Thoracic aorta (tissue), 2 donors: Measurements from ENCODE around the gene HTRA2. TPM values are rescaled to one million over a fixed set of nuclear protein-coding genes. Genes with fewer than 3 reads are reported as not detected.

ENCODE experiments used
- ATAC-seq: fragments of 150-250 bp; one replicate; pipeline ENCODE4 v1.8.0; 2017; ENCODE audit warnings: low read depth; ENCODE audit not compliant: insufficient number of reproducible peaks, low FRiP score
- DNase-seq: peaks from one replicate; pipeline ENCODE4 v3.0.0-alpha.2; 2020; ENCODE audit warnings: low spot score
- H3K27ac ChIP-seq, 2 donors: fragments of 200-600 bp; sonication (generic); 1 replicate in 1 of 2; 2 replicates in 1 of 2; pipeline ENCODE4 v1.5.1; 2016; ENCODE audit warnings: mild to moderate bottlenecking in 2 of 2, moderate library complexity in 2 of 2
- H3K27me3 ChIP-seq: fragments of 200-600 bp; sonication (generic); replicated peaks from 2 replicates; pipeline ENCODE4 v1.6.0; 2016; ENCODE audit warnings: mild to moderate bottlenecking; ENCODE audit not compliant: insufficient read depth
- H3K36me3 ChIP-seq: fragments of 200-600 bp; sonication (generic); one replicate; pipeline ENCODE4 v1.5.1; 2016
- H3K4me1 ChIP-seq, 2 donors: fragments of 200-600 bp; sonication (generic); 1 replicate in 1 of 2; 2 replicates in 1 of 2; pipeline versions ENCODE4 v1.5.1 to v1.6.0; 2016; ENCODE audit warnings: low read depth in 2 of 2, mild to moderate bottlenecking in 1 of 2; ENCODE audit not compliant: control insufficient read depth in 1 of 2
- H3K4me3 ChIP-seq: fragments of 200-600 bp; sonication (generic); 2 replicates; pipeline ENCODE4 v1.5.1; 2016; ENCODE audit warnings: mild to moderate bottlenecking
- H3K9me3 ChIP-seq: fragments of 200-600 bp; sonication (generic); 2 replicates; pipeline ENCODE4 v1.5.1; 2016
- total RNA-seq, 2 donors: library from RNA; depleted of rRNA; stranded (reverse); fragments of >200 nt; gene quantifications; one replicate each; pipeline versions ENCODE4 v1.1.0 to v1.2.3, GENCODE V29; 2016
- TF ChIP-seq, protein P1 (sequence below): fragments of 200-600 bp; sonication (generic); IDR thresholded peaks from one replicate; pipeline ENCODE4 v1.5.1; 2019; ENCODE audit warnings: antibody characterized with exemption

Gene HTRA2
- total RNA-seq, 2 donors from 2014 or later = 34.9 to 35.6 TPM

DNA sequence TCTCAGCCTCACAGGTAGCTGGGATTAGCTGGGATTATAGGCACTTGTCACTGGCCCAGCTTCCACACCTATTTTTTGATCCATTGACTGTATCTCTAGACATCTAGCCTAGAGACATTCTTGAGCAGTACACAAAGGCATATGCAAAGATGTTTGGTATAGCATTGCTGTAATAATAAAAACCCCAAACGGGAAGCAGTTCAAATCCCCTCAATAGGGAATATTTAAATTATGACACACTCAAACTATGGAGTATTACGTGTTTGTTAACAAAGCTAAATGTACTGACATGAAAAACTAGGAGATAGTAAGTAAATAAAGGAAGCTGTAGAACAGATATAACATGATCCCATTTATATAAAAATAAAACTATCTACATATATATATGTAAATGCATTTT lies 52.5 kb downstream of the HTRA2 start:
- no peaks in the 10 kb centered on the region for H3K36me3 ChIP-seq
- H3K4me3 ChIP-seq = no peak overlapping the region
- TF ChIP-seq, protein P1, sequence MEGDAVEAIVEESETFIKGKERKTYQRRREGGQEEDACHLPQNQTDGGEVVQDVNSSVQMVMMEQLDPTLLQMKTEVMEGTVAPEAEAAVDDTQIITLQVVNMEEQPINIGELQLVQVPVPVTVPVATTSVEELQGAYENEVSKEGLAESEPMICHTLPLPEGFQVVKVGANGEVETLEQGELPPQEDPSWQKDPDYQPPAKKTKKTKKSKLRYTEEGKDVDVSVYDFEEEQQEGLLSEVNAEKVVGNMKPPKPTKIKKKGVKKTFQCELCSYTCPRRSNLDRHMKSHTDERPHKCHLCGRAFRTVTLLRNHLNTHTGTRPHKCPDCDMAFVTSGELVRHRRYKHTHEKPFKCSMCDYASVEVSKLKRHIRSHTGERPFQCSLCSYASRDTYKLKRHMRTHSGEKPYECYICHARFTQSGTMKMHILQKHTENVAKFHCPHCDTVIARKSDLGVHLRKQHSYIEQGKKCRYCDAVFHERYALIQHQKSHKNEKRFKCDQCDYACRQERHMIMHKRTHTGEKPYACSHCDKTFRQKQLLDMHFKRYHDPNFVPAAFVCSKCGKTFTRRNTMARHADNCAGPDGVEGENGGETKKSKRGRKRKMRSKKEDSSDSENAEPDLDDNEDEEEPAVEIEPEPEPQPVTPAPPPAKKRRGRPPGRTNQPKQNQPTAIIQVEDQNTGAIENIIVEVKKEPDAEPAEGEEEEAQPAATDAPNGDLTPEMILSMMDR = no peak
- H3K27ac ChIP-seq = no peak overlapping the region
- ATAC-seq = no peak
- DNase-seq = no peak
- no peaks in the 10 kb centered on the region for H3K9me3 ChIP-seq
- H3K27me3 ChIP-seq = no peaks in the 10 kb centered on the region
- peaks cover 0 to 14% of the 10 kb centered on the region in 2 donors for H3K4me1 ChIP-seq

Other genes starting within 250 kb of the HTRA2 start
- gene SLC4A5, start 186.5 kb upstream of the HTRA2 start, total RNA-seq = 1 to 10 TPM; 2.2 to 9.5 TPM
- gene DCTN1, start 149.6 kb upstream of the HTRA2 start, total RNA-seq = 100 to 1,000 TPM; 123 to 332 TPM
- gene C2orf81, start 108.3 kb upstream of the HTRA2 start, total RNA-seq = 1 to 10 TPM; 1.7 to 1.9 TPM
- gene WDR54, start 108.2 kb upstream of the HTRA2 start, total RNA-seq = 1 to 10 TPM; 6.1 to 6.2 TPM
- gene RTKN, start 88.0 kb upstream of the HTRA2 start, total RNA-seq = 10 to 100 TPM; 23.2 to 25.6 TPM
- gene INO80B, start 74.8 kb upstream of the HTRA2 start, total RNA-seq = 10 to 100 TPM; 15.4 to 17.8 TPM
- 10 to 100 TPM; 27.4 to 47.1 TPM for gene WBP1, start 71.5 kb upstream of the HTRA2 start, total RNA-seq
- gene MOGS, start 64.6 kb upstream of the HTRA2 start, total RNA-seq = 10 to 100 TPM; 42.0 to 55.9 TPM
- 10 to 100 TPM; 14.6 to 40.8 TPM for gene MRPL53, start 57.3 kb upstream of the HTRA2 start, total RNA-seq
- gene CCDC142, start 46.9 kb upstream of the HTRA2 start, total RNA-seq = 10 to 100 TPM; 31.5 to 43.4 TPM
- 10 to 100 TPM; 37.9 to 38.9 TPM for gene TTC31, start 46.9 kb upstream of the HTRA2 start, total RNA-seq
- under 1 TPM; 0.54 to 0.71 TPM for gene LBX2, start 30.3 kb upstream of the HTRA2 start, total RNA-seq
- 1 to 10 TPM; 7.8 to 8.0 TPM for gene PCGF1, start 22.2 kb upstream of the HTRA2 start, total RNA-seq
- not detected for gene TLX2, start 15.5 kb upstream of the HTRA2 start, total RNA-seq
- 1 to 10 TPM in 1 of 2 donors, not detected in 1; 1.9 TPM for gene DQX1, start 3.7 kb upstream of the HTRA2 start, total RNA-seq
- 100 to 1,000 TPM in 1 of 2 donors, 10 to 100 TPM in 1; 85.5 to 113 TPM for gene AUP1, start 227 bp upstream of the HTRA2 start, total RNA-seq
- 10 to 100 TPM; 16.6 to 24.9 TPM for gene LOXL3, start 24.0 kb downstream of the HTRA2 start, total RNA-seq
- 10 to 100 TPM; 17.6 to 23.1 TPM for gene DOK1, start 24.8 kb downstream of the HTRA2 start, total RNA-seq
- gene M1AP, start 118.4 kb downstream of the HTRA2 start, total RNA-seq = 1 to 10 TPM in 1 of 2 donors, not detected in 1; 4.5 TPM
- 10 to 100 TPM in 1 of 2 donors, 1 to 10 TPM in 1; 9.5 to 27.6 TPM for gene SEMA4F, start 124.3 kb downstream of the HTRA2 start, total RNA-seq